ENCODE data around the gene DHPS. TPM values are rescaled to one million over a fixed set of nuclear protein-coding genes. Genes with fewer than 3 reads are reported as not detected.
"Not testable (repeated sequence)": the region's sequence is repeated elsewhere in the genome, so short reads cannot be mapped to it uniquely, and the experiment has no call there.

Gene DHPS
- total and polyA plus RNA-seq, 10 donors, result 55.1 to 158 (median 93.8) TPM

- 92 to 96% (median 95%) methylated on average over 9 of the region's 9 CpGs for WGBS, 5 donors
- DNase-seq, result peak; percentile 75
- Histone ChIP-seq H3K9me3 (no peaks in the 10 kb centered on the region), H3K4me1 (peaks cover 9 to 48% (median 26%) of the 10 kb centered on the region in 6 donors), H3K4me3 (peak overlapping the region in 1 of 8 donors; percentile 98), H3K27ac (no peak overlapping the region), H3K36me3 (peaks cover 0 to 54% (median 50%) of the 10 kb centered on the region in 6 donors), H3K27me3 (replicated peaks in 1 of 7) (no peaks in the 10 kb centered on the region)
- TF ChIP-seq POLR2AphosphoS5 (IDR thresholded peaks at IDR 0.05) (no peak), POLR2A (IDR thresholded peaks at IDR 0.05) (no peak)
- TF ChIP-seq, protein P1, sequence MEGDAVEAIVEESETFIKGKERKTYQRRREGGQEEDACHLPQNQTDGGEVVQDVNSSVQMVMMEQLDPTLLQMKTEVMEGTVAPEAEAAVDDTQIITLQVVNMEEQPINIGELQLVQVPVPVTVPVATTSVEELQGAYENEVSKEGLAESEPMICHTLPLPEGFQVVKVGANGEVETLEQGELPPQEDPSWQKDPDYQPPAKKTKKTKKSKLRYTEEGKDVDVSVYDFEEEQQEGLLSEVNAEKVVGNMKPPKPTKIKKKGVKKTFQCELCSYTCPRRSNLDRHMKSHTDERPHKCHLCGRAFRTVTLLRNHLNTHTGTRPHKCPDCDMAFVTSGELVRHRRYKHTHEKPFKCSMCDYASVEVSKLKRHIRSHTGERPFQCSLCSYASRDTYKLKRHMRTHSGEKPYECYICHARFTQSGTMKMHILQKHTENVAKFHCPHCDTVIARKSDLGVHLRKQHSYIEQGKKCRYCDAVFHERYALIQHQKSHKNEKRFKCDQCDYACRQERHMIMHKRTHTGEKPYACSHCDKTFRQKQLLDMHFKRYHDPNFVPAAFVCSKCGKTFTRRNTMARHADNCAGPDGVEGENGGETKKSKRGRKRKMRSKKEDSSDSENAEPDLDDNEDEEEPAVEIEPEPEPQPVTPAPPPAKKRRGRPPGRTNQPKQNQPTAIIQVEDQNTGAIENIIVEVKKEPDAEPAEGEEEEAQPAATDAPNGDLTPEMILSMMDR (IDR thresholded peaks at IDR 0.05 in 8 of 11, conservative IDR thresholded peaks at IDR 0.05 in 3 of 11), result no peak
- intact Hi-C loops (cut with DNase I; ENCODE audit: low total_unique reads), result no loop called here
These were observed 1.6 kb downstream of the DHPS start for GRCh38 chr19:12680034-12680433.

DNA sequence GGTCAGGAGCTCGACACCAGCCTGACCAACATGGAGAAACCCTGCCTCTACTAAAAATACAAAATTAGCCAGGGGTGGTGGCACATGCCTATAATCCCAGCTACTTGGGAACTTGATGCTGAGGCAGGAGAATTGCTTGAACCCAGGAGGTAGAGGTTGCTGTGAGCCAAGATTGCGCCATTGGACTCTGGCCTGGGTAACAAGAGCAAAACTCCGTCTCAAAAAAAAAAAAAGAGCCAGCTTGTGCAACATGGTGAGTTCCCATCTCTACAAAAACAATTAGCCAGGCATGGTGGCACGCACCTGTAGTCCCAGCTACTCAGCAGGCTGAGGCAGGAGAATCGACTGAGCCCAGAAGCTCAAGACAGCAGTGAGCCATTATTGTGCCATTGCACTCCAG is 3.6 kb downstream of the DHPS start:
- H3K4me3 ChIP-seq; H3K27ac ChIP-seq; H3K9me3 ChIP-seq; intact Hi-C loops (cut with DNase I; ENCODE audit: low total_unique reads); DNase-seq; H3K27me3 ChIP-seq (replicated peaks in 1 of 7): not testable (repeated sequence)
- WGBS, 5 donors, result 79 to 97% (median 85%) methylated on average over 5 of the region's 5 CpGs
- Histone ChIP-seq H3K36me3 (peaks cover 0 to 73% (median 70%) of the 10 kb centered on the region in 6 donors), H3K4me1 (peaks cover 9 to 53% (median 29%) of the 10 kb centered on the region in 6 donors)

DNA sequence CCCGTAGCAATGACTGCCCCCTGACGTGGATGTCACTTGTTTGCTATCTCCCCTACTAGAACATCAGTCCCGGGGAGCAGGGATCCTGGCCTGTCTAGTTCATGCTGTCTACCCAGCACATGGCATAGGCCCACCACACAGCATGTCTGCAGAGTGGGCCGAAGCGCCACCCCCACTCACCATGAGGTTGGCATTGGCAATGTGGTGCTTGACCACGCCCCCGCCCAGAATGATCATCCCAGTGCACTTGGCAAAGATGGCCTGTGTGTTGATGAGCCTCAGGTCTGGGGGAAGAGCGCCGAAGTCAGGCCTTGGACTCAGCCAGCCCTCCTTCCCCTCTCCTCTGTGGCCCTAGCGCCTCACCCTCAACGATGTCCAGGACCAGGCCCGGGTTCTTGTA is 4.8 kb downstream of the DHPS start:
- 93 to 97% (median 94%) methylated on average over 11 to 12 of the region's 12 CpGs for WGBS, 5 donors

DNA sequence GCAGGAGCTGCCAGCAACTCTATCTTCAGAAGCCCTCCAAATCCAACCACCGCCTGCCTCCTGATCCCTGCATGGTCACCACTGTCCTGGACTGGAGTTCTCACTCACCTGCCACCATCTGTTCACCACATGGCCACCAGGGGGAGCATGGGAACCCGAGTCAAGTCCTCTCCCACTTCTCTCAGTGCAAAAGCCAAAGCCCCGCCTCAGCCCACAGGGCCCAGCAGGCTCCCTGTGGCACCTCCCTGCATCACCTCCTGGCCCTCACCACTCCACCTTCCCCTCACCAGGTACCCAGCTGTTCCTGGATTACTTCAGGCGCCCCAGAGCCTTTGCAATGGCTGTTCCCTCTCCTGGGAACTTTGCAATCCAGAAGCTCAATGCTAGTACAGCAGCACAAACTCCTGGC is 5.3 kb downstream of the DHPS start:
- Histone ChIP-seq H3K27me3 (replicated peaks in 1 of 7) (no peaks in the 10 kb centered on the region), H3K27ac (peak overlapping the region in 1 of 8 donors; percentile 12), H3K4me1 (peaks cover 9 to 64% (median 31%) of the 10 kb centered on the region in 6 donors), H3K36me3 (peaks cover 0 to 83% (median 78%) of the 10 kb centered on the region in 6 donors), H3K4me3 (no peak overlapping the region), H3K9me3 (no peaks in the 10 kb centered on the region)
- TF ChIP-seq POLR2AphosphoS5 (IDR thresholded peaks at IDR 0.05) (peak; percentile 5 to 52 (median 5)), POLR2A (IDR thresholded peaks at IDR 0.05) (no peak)
- TF ChIP-seq, protein P1 (IDR thresholded peaks at IDR 0.05 in 8 of 11, conservative IDR thresholded peaks at IDR 0.05 in 3 of 11), result peak; percentile 65 to 92 (median 83)
- DNase-seq, result peak; percentile 95
- WGBS, 5 donors, result 25 to 34% (median 30%) methylated on average over 4 of the region's 4 CpGs
- intact Hi-C loops (cut with DNase I; ENCODE audit: low total_unique reads), result no loop called here

More for the DNA sequence above, 4.8 kb downstream of the DHPS start:
- TF ChIP-seq POLR2AphosphoS5 (IDR thresholded peaks at IDR 0.05), result peak in 2 of 3 donors; percentile 15 to 46
- TF ChIP-seq, protein P1 (IDR thresholded peaks at IDR 0.05 in 8 of 11, conservative IDR thresholded peaks at IDR 0.05 in 3 of 11), result no peak
- TF ChIP-seq POLR2A (IDR thresholded peaks at IDR 0.05), result no peak
- peaks cover 0 to 83% (median 78%) of the 10 kb centered on the region in 6 donors for H3K36me3 ChIP-seq
- H3K9me3 ChIP-seq, result no peaks in the 10 kb centered on the region
- H3K4me1 ChIP-seq, result peaks cover 9 to 58% (median 27%) of the 10 kb centered on the region in 6 donors
- H3K27me3 ChIP-seq (replicated peaks in 1 of 7), result no peaks in the 10 kb centered on the region
- H3K4me3 ChIP-seq, result no peak overlapping the region
- no peak for DNase-seq
- H3K27ac ChIP-seq, result peak overlapping the region in 1 of 8 donors; percentile 12
- intact Hi-C loops (cut with DNase I; ENCODE audit: low total_unique reads), result no loop called here
